GM21515 (cell line): ENCODE results near the gene ZFX.

Source experiments
- ATAC-seq: cut with Tn5 transposase; IDR thresholded peaks from one replicate; pipeline ENCODE4 v1.9.1; 2021; ENCODE audit not compliant: unreplicated experiment

ZFX gene

GRCh38 chrX:24198101-24198500 lies 48.6 kb downstream of the ZFX start:
- no peak for ATAC-seq

- ATAC-seq = no peak
These were observed 50.6 kb downstream of the ZFX start for GRCh38 chrX:24200133-24200532.

GRCh38 chrX:24201216-24201615 lies 51.7 kb downstream of the ZFX start:
- no peak for ATAC-seq

GRCh38 chrX:24202465-24203031 lies 53.0 kb downstream of the ZFX start:
- ATAC-seq = no peak

GRCh38 chrX:24203072-24203808 lies 53.7 kb downstream of the ZFX start:
- ATAC-seq = no peak

GRCh38 chrX:24204331-24204730 lies 54.8 kb downstream of the ZFX start:
- ATAC-seq = no peak

- no peak for ATAC-seq
These were observed 55.4 kb downstream of the ZFX start for GRCh38 chrX:24204958-24205357.

- no peak for ATAC-seq
These were observed 58.3 kb downstream of the ZFX start for GRCh38 chrX:24207826-24208225.

- no peak for ATAC-seq
These were observed 59.1 kb downstream of the ZFX start for GRCh38 chrX:24208496-24209240.

GRCh38 chrX:24210190-24210589 lies 60.7 kb downstream of the ZFX start:
- no peak for ATAC-seq

GRCh38 chrX:24214568-24214967 lies 65.0 kb downstream of the ZFX start:
- no peak for ATAC-seq

GRCh38 chrX:24215272-24215671 lies 65.7 kb downstream of the ZFX start:
- no peak for ATAC-seq

GRCh38 chrX:24216037-24216436 lies 66.5 kb downstream of the ZFX start:
- no peak for ATAC-seq

- no peak for ATAC-seq
These were observed 67.3 kb downstream of the ZFX start for GRCh38 chrX:24216827-24217226.

GRCh38 chrX:24219320-24219719 lies 69.8 kb downstream of the ZFX start:
- ATAC-seq = no peak

- no peak for ATAC-seq
These were observed 72.3 kb downstream of the ZFX start for GRCh38 chrX:24221872-24222271.

- no peak for ATAC-seq
These were observed 75.7 kb downstream of the ZFX start for GRCh38 chrX:24225265-24225664.

GRCh38 chrX:24226176-24226575 lies 76.6 kb downstream of the ZFX start:
- ATAC-seq = no peak

GRCh38 chrX:24228596-24228995 lies 79.1 kb downstream of the ZFX start:
- ATAC-seq = no peak

- no peak for ATAC-seq
These were observed 79.9 kb downstream of the ZFX start for GRCh38 chrX:24229400-24229879.

GRCh38 chrX:24229976-24230375 lies 80.4 kb downstream of the ZFX start:
- no peak for ATAC-seq

- ATAC-seq = no peak
These were observed 81.6 kb downstream of the ZFX start for GRCh38 chrX:24231131-24231540.
